ENCODE results near the gene RANBP10.

DNA sequence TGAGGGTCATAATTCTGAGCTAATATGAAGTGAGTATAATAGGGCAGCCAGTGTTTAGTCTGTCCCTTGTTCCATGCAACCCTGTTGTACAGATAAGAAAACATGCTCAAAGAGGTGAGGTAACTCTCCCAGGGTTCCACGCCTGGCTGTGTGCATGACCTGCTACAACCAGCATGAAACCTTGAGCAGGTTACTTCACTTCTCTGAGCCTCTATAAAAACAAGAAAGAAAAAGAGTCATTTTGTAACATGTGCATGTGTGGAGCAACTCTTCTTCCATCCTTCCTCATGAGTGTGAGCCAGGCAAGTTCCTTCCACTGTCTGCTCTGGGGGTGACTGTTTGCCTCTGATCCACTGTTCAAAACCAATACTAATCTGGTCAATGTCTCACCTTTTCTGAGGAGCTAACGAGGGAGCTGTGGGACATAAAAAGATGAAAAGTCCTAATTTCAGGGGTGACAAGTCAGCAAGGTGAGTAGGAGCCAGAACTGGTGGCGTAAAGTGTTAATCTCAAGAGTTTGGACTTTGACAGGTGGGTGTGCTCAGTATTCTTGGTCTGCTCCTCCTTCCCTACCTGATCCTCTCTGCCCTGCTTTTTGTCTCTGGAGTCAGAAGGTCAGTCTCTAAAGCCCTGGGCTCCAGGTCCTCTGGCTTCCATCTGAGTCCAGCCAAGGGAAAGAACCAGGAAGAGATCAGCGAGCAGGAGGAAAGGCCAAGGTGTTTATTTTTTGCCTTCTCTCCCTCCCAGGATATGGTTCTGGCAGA, 108.8 kb downstream of the RANBP10 start:
- TF ChIP-seq, protein P1, sequence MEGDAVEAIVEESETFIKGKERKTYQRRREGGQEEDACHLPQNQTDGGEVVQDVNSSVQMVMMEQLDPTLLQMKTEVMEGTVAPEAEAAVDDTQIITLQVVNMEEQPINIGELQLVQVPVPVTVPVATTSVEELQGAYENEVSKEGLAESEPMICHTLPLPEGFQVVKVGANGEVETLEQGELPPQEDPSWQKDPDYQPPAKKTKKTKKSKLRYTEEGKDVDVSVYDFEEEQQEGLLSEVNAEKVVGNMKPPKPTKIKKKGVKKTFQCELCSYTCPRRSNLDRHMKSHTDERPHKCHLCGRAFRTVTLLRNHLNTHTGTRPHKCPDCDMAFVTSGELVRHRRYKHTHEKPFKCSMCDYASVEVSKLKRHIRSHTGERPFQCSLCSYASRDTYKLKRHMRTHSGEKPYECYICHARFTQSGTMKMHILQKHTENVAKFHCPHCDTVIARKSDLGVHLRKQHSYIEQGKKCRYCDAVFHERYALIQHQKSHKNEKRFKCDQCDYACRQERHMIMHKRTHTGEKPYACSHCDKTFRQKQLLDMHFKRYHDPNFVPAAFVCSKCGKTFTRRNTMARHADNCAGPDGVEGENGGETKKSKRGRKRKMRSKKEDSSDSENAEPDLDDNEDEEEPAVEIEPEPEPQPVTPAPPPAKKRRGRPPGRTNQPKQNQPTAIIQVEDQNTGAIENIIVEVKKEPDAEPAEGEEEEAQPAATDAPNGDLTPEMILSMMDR (conservative IDR thresholded peaks at IDR 0.05; ENCODE audit: low read length), result no peak
- TF ChIP-seq EZH2phosphoT487 (IDR thresholded peaks at IDR 0.05; ENCODE audit: borderline replicate concordance), result no peak

Data from Loucy (cell line).